HEK293T (cell line): ENCODE measurements around the gene DLG2.

Experiments
- CTBP1 ChIP-seq: fragments of 450-650 bp; IDR thresholded peaks from 2 replicates; pipeline ENCODE4 v1.6.1; 2016; ENCODE audit warnings: borderline replicate concordance
- FOXM1 ChIP-seq: fragments of 450-650 bp; IDR thresholded peaks from 2 replicates; pipeline ENCODE4 v1.6.1; 2017; ENCODE audit warnings: mild to moderate bottlenecking, borderline replicate concordance
- LEF1 ChIP-seq: fragments of 450-650 bp; IDR thresholded peaks from 2 replicates; pipeline ENCODE4 v1.6.1; 2017; ENCODE audit warnings: mild to moderate bottlenecking, borderline replicate concordance
- SP1 ChIP-seq: fragments of 450-650 bp; IDR thresholded peaks from 2 replicates; pipeline ENCODE4 v1.6.1; 2017
- TARDBP ChIP-seq: fragments of 450-650 bp; IDR thresholded peaks from 2 replicates; pipeline ENCODE4 v1.6.1; 2016

DNA sequence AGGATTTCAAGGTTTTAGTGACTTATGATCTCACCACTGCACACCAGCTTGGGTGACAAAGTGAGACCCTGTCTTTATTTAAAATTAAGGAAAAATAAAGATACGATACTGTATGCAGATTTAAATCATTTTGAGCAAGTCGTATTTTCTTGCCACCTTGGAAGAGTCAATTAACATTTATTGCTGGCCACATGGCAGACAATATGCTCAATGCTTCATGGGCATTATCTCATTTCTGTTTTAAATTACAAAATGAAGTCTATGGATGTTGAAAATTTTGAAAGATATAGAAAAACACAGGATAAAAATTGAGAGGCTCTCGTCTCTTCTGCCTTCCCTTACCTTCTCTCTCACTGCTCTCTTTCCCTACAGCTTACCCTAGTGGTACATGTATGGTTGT lies 1992.0 kb downstream of the DLG2 start:
- TF ChIP-seq TARDBP (no peak), CTBP1 (no peak), LEF1 (no peak), FOXM1 (no peak), SP1 (no peak)
